Measurements from ENCODE around the gene STEAP2. TPM values are rescaled to one million over a fixed set of nuclear protein-coding genes. Genes with fewer than 3 reads are reported as not detected.

Gene STEAP2
- total RNA-seq, 1 donor = 9.8 TPM

DNA sequence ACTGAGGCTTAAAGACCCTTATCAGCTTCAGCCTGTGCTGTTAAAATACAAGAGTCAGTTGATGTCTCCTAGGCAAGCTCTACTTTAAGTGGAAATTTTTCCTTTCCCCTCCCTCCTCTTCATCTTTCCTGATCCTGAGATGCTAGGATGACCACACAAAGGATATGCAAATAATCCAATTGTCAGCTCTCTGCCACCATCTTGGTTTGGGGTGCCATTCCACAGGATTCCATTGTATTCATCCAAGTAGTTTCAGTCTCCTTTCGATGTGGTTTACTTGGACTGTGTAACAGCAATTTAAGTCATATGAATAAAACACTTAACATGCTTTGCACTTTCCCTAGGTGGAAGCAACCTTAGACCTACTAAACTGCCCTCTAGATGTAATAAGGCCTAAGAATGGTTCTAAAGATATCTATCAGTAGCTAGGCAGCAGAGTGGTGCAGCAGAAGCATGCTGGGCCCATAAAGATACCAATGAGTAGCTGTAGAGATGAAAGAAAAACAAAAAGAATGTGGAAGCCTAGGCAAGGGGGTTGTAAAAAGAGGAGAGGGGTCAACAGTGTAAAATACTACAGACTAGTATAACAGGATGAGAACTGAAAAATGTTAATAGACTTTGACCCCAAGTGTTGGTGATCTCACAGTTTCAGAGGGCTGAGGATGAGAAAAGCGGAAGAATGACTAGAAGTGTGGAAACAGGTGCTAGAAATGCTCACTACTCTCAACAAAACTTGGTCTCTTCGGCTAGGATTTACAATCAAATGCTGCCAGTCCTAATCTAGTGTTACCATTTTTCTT, 31.0 kb downstream of the STEAP2 start:
- peaks cover 6% of the 10 kb centered on the region for H3K79me2 ChIP-seq (ENCODE audit: insufficient read depth, low read length)
- no peak overlapping the region for H2AFZ ChIP-seq (ENCODE audit: low read length)
- H3K27me3 ChIP-seq (ENCODE audit: insufficient read depth, low read length) = no peaks in the 10 kb centered on the region
- no peak for TF ChIP-seq CTCF (IDR thresholded peaks at IDR 0.05; ENCODE audit: extremely low read depth, low read depth, low read length)
- no peaks in the 10 kb centered on the region for H3K36me3 ChIP-seq (ENCODE audit: insufficient read depth, low read length)
- H3K9me3 ChIP-seq (ENCODE audit: low read depth, low read length) = no peaks in the 10 kb centered on the region
- H4K20me1 ChIP-seq (ENCODE audit: insufficient read depth, low read length) = no peaks in the 10 kb centered on the region
- no peak overlapping the region for H3K4me2 ChIP-seq (ENCODE audit: insufficient read depth, low read length)
- DNase-seq (ENCODE audit: insufficient read length, low spot score, missing footprints) = no peak
- H3K4me3 ChIP-seq (ENCODE audit: insufficient read depth, low read length) = no peak overlapping the region
- peaks cover 9% of the 10 kb centered on the region for H3K4me1 ChIP-seq (ENCODE audit: insufficient read depth, low read length)
- no peak overlapping the region for H3K27ac ChIP-seq (ENCODE audit: low read depth, low read length)

- Histone ChIP-seq H2AFZ (ENCODE audit: low read length) (no peak overlapping the region), H3K79me2 (ENCODE audit: insufficient read depth, low read length) (peaks cover 6% of the 10 kb centered on the region), H3K9me3 (ENCODE audit: low read depth, low read length) (no peaks in the 10 kb centered on the region), H3K27ac (ENCODE audit: low read depth, low read length) (no peak overlapping the region), H3K4me2 (ENCODE audit: insufficient read depth, low read length) (no peak overlapping the region), H3K4me3 (ENCODE audit: insufficient read depth, low read length) (no peak overlapping the region), H3K36me3 (ENCODE audit: insufficient read depth, low read length) (no peaks in the 10 kb centered on the region), H3K4me1 (ENCODE audit: insufficient read depth, low read length) (peaks cover 9% of the 10 kb centered on the region), H3K27me3 (ENCODE audit: insufficient read depth, low read length) (no peaks in the 10 kb centered on the region), H4K20me1 (ENCODE audit: insufficient read depth, low read length) (no peaks in the 10 kb centered on the region)
- TF ChIP-seq CTCF (IDR thresholded peaks at IDR 0.05; ENCODE audit: extremely low read depth, low read depth, low read length) = no peak
- no peak for DNase-seq (ENCODE audit: insufficient read length, low spot score, missing footprints)
Observed at GRCh38 chr7:90243556-90243955, 32.0 kb downstream of the STEAP2 start.

GRCh38 chr7:90244565-90244908, 33.0 kb downstream of the STEAP2 start:
- peak overlapping the region; percentile 96 for H2AFZ ChIP-seq (ENCODE audit: low read length)
- peaks cover 11% of the 10 kb centered on the region for H3K4me1 ChIP-seq (ENCODE audit: insufficient read depth, low read length)
- no peak for TF ChIP-seq CTCF (IDR thresholded peaks at IDR 0.05; ENCODE audit: extremely low read depth, low read depth, low read length)
- H3K9me3 ChIP-seq (ENCODE audit: low read depth, low read length) = no peaks in the 10 kb centered on the region
- no peaks in the 10 kb centered on the region for H3K36me3 ChIP-seq (ENCODE audit: insufficient read depth, low read length)
- H3K27me3 ChIP-seq (ENCODE audit: insufficient read depth, low read length) = no peaks in the 10 kb centered on the region
- peak overlapping the region; percentile 92 for H3K27ac ChIP-seq (ENCODE audit: low read depth, low read length)
- peak overlapping the region; percentile 77 for H3K4me3 ChIP-seq (ENCODE audit: insufficient read depth, low read length)
- H3K79me2 ChIP-seq (ENCODE audit: insufficient read depth, low read length) = peaks cover 11% of the 10 kb centered on the region
- peak overlapping the region; percentile 83 for H3K4me2 ChIP-seq (ENCODE audit: insufficient read depth, low read length)
- no peak for DNase-seq (ENCODE audit: insufficient read length, low spot score, missing footprints)
- H4K20me1 ChIP-seq (ENCODE audit: insufficient read depth, low read length) = no peaks in the 10 kb centered on the region

DNA sequence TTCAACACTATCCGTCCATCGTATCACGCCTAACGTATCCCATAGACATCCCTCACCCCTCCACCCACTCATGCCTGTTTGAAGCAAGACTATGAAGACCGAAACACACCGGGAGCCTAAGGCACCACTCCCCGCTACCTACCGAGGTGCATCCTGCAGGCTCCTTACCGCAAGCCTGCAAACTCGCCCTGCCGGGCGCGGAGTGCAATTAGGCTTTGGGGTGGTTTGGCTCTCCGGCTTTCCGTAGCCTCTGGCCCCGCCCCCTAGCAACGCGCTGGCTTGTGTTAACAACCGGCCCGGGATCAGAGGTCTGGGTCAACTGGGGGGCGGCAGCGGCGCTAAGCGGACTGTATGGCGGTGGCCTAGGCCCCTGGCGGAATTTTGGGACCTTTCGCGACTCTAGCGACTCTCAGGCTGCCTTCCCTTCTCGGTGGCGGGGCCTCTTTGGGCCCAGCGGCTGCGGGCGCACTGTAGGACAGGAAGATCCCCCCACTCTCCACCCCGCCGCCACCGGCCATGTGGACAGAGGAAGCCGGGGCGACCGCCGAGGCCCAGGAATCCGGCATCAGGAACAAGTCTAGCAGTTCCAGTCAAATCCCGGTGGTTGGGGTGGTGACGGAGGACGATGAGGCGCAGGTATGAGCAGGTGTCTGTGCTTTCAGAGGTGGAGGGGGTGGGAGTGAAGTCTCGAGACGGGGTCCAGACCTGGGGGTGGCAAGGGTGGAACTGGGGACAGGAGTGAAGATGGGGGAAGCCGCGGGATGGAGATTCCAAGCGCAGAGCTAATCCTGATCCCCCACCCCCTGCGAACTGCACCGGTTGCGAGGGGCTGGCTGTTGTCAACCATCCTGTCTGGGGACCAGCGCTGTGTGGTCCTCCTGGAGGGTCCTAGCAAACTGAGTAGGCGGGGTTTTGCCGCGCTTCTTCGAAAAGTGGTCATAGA, 33.6 kb downstream of the STEAP2 start, which contains the start of gene CFAP69:
Gene CFAP69, plus strand, starts transcription at position 266 of the 943 bp plus-strand sequence. Its CDS starts 251 bp downstream, at position 517.
- peak; percentile 92 for DNase-seq (ENCODE audit: insufficient read length, low spot score, missing footprints)
- Histone ChIP-seq H3K27me3 (ENCODE audit: insufficient read depth, low read length) (no peaks in the 10 kb centered on the region), H3K4me3 (ENCODE audit: insufficient read depth, low read length) (peak within 1 kb of the TSS; percentile 77), H3K4me1 (ENCODE audit: insufficient read depth, low read length) (peaks cover 17% of the 10 kb centered on the region), H3K4me2 (ENCODE audit: insufficient read depth, low read length) (peak within 1 kb of the TSS; percentile 83), H2AFZ (ENCODE audit: low read length) (peak within 1 kb of the TSS; percentile 96), H3K79me2 (ENCODE audit: insufficient read depth, low read length) (peaks cover 11% of the 10 kb centered on the region), H4K20me1 (ENCODE audit: insufficient read depth, low read length) (no peaks in the 10 kb centered on the region), H3K27ac (ENCODE audit: low read depth, low read length) (peak within 1 kb of the TSS; percentile 92), H3K36me3 (ENCODE audit: insufficient read depth, low read length) (no peaks in the 10 kb centered on the region), H3K9me3 (ENCODE audit: low read depth, low read length) (no peaks in the 10 kb centered on the region)
- TF ChIP-seq CTCF (IDR thresholded peaks at IDR 0.05; ENCODE audit: extremely low read depth, low read depth, low read length) = peak; percentile 28

Measured in osteoblast (primary cell).